ENCODE measurements around the gene IGSF21. TPM values are rescaled to one million over a fixed set of nuclear protein-coding genes. Genes with fewer than 3 reads are reported as not detected.

IGSF21 gene
- polyA plus RNA-seq, 6 donors from 2014 or later: not detected

DNA sequence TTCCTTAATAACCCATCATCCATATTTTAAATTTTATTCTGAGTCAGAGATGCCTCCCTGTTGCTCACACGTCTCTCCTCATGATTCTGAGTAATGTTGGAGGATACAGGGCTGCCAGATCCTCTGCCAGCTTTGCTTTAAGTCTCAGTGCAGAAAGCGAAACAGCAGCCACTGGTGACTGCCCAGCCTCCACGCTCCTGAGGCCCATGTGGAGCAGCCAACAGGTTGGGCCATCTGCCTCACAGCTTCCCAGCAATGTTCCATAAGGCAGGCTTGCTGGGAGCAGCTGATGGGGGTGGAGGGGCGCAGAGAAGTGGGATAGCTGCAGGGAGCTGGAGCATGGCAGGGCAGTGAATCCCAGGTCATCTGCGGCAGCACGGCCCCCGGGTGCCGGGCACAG lies 104.2 kb downstream of the IGSF21 start:
- ATAC-seq (ENCODE audit: low read depth in 2 of 2) (no peak), DNase-seq (no peak)
- peaks cover 2 to 19% (median 7%) of the 10 kb centered on the region in 7 donors for H3K9me3 Mint-ChIP-seq
- no peaks in the 10 kb centered on the region for H3K36me3 Mint-ChIP-seq
- H3K4me3 Mint-ChIP-seq: no peak overlapping the region
- H3K4me1 Mint-ChIP-seq: no peaks in the 10 kb centered on the region
- H3K27ac Mint-ChIP-seq: no peak overlapping the region
- peaks cover 19 to 31% (median 22%) of the 10 kb centered on the region in 3 donors for H3K27me3 Mint-ChIP-seq

DNA sequence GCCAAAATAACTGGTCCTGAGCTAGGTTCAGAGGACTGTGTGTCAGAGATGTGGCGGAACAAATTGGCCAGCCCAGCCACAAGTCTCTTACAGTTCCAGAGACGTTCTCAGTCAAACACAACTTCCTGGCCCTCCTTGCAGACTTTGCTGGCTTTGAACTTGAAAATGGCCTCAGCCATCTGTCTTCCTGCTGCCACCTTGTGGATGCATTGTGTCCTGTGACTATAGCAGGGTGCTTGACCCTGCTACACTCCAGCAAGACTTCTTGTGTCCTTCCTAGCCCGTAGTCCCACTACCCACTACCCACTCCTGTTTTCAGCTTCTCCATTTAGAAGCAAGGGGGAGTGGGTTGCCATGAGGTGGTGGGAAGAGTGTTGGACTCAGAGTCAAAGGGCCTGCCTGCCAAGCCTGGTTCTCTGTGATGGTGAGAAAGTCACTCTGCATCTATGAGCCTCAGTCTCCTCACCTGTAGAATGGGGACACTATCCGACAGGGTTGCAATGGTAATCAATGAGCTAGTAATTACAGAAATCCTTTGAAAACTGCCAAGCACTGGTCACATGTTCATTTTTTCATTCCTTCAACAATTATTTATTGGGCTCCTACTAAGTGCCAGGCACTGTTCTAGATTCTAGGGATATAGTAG lies 109.9 kb downstream of the IGSF21 start:
- DNase-seq: no peak

DNA sequence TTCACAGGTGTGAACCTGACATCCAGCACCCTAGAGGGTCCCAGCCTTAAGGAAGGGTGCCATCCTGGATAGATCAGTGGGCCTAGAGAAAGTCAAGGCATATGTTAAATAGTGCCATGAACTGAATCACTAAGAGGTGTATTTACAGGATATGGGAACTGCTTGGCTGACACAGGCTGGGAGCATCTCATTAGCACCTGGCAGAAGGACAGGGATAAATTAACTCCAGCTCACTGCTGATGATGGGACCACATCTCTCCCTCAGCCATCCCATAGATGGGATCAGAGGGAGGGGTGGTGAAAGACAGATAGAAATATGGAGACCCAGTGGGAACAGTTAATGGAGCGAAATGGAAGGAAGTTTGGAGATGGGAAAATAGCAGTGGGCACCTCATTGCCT lies 122.0 kb downstream of the IGSF21 start:
- no peak overlapping the region for H3K27ac Mint-ChIP-seq
- no peaks in the 10 kb centered on the region for H3K4me1 Mint-ChIP-seq
- peaks cover 26 to 41% (median 30%) of the 10 kb centered on the region in 3 donors for H3K27me3 Mint-ChIP-seq
- peaks cover 10 to 31% (median 17%) of the 10 kb centered on the region in 7 donors for H3K9me3 Mint-ChIP-seq
- DNase-seq (no peak), ATAC-seq (ENCODE audit: low read depth in 2 of 2) (no peak)
- no peak overlapping the region for H3K4me3 Mint-ChIP-seq
- H3K36me3 Mint-ChIP-seq: peaks cover under 1 to 7% of the 10 kb centered on the region in 2 donors

More for the DNA sequence above, 109.9 kb downstream of the IGSF21 start:
- Mint-ChIP-seq H3K27ac (no peak overlapping the region), H3K4me3 (no peak overlapping the region), H3K27me3 (peaks cover 9 to 30% (median 27%) of the 10 kb centered on the region in 3 donors), H3K4me1 (no peaks in the 10 kb centered on the region), H3K9me3 (peaks cover 9 to 32% (median 18%) of the 10 kb centered on the region in 7 donors), H3K36me3 (peaks cover 6 to 12% of the 10 kb centered on the region in 2 donors)
- no peak for ATAC-seq (ENCODE audit: low read depth in 2 of 2)

DNA sequence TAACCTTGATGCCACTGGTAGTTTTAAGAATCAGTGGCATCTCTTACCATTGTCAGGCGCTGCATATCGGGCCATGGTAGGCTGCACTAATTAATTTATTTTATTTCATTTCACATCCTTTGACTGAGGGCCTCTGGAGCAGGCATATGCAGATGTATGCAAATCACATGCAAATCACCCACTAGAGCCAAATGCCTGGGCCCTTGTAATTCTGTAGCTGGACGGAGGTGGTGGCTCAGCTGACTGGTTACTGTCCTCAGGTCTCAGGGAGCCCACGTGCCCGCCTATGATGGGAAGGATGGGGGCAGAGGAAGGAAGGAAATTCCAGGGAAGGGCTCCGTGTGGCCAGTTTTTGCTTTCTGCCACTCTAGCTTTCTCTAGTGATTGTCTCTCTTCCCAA lies 122.7 kb downstream of the IGSF21 start:
- Mint-ChIP-seq H3K9me3 (peaks cover 13 to 38% (median 18%) of the 10 kb centered on the region in 7 donors), H3K36me3 (peaks cover 8 to 13% of the 10 kb centered on the region in 2 donors), H3K4me3 (peak overlapping the region in 1 of 8 donors; percentile 25), H3K27me3 (peaks cover 30 to 47% (median 31%) of the 10 kb centered on the region in 3 donors), H3K27ac (no peak overlapping the region), H3K4me1 (no peaks in the 10 kb centered on the region)
- ATAC-seq (ENCODE audit: low read depth in 2 of 2) (no peak), DNase-seq (no peak)

DNA sequence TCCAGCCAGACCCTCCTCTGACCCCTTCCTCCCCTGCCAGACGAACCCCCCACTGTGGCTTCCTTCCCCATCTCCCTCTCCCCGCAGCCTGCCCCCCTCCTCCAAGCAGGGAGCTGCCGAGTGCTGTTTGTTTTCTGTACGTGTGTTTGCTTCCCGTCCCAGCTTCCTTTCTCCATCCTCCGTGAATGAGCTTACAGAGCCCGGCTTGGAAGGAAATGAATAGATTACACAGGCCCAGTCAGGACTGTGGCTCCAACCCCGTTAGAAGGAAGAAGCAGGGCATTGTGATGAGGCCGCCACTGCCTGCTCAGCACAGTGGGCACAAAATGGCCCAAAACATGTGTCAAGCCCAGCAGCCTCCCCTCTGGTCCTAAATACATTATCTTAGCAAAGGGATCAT lies 123.2 kb downstream of the IGSF21 start:
- H3K4me3 Mint-ChIP-seq: no peak overlapping the region

DNA sequence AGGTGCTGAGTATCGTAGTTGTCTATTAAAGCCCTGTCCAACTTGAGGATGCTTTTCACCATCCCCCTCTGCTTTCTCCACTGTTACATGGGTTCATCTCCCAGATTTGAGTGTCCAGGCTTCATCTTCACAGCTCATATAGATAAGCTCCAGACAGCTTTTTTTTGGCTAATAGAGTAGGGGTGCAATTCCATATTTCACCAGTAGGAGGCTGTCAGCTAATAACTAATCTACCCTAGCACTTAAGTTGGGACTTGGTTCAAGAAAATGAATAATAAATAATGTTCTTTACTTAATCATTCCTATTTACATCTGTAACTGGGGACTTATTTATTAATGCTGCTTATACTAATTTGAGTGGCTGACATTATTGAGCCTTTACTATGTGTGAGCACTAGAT lies 124.5 kb downstream of the IGSF21 start:
- peaks cover 13 to 20% of the 10 kb centered on the region in 2 donors for H3K36me3 Mint-ChIP-seq

More for the DNA sequence above, 123.2 kb downstream of the IGSF21 start:
- peaks cover 13 to 18% of the 10 kb centered on the region in 2 donors for H3K36me3 Mint-ChIP-seq
- no peaks in the 10 kb centered on the region for H3K4me1 Mint-ChIP-seq
- ATAC-seq (ENCODE audit: low read depth in 2 of 2) (no peak), DNase-seq (no peak)
- no peak overlapping the region for H3K27ac Mint-ChIP-seq
- H3K27me3 Mint-ChIP-seq: peaks cover 34 to 52% (median 36%) of the 10 kb centered on the region in 3 donors
- peaks cover 14 to 44% (median 22%) of the 10 kb centered on the region in 7 donors for H3K9me3 Mint-ChIP-seq

DNA sequence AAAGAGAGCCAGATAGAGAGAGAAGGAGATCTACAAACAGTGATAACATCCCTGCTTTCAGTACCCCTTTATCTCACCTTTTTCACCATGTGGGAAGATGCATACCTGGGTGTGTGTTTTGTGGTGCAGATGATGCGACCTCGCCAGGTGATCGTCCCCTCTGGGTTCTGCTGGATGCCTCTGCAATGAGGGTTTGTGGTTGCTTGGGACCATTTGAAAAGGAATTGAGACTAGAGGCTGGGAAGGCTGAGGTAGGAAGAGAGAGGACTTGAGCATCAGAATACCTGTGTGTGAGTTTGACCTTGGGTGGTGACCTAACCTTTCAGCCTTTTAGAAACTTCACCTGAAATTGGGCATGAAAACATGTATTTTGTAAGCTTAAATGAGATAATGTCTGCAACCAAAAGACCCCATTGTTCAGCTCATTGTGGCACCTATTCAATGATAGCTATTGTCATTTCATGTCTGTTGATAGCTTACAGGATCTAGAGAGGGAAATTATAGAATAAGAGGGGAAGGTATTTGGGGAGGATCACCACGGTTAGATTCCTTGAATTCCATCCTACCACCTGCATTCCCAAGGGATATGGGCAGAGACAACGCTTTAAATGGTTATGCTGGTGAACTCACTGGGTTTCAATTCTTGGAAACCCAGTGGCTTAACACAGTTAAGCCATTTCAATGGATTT lies 125.7 kb downstream of the IGSF21 start:
- Mint-ChIP-seq H3K4me1 (no peaks in the 10 kb centered on the region), H3K27me3 (peaks cover 37 to 51% (median 39%) of the 10 kb centered on the region in 3 donors), H3K36me3 (peaks cover 13 to 20% of the 10 kb centered on the region in 2 donors), H3K27ac (no peak overlapping the region), H3K4me3 (no peak overlapping the region), H3K9me3 (peaks cover 18 to 50% (median 23%) of the 10 kb centered on the region in 7 donors)
- ATAC-seq (ENCODE audit: low read depth in 2 of 2): no peak
- no peak for DNase-seq

More for the DNA sequence above, 124.5 kb downstream of the IGSF21 start:
- ATAC-seq (ENCODE audit: low read depth in 2 of 2): no peak
- no peak for DNase-seq
- Mint-ChIP-seq H3K9me3 (peaks cover 18 to 50% (median 24%) of the 10 kb centered on the region in 7 donors), H3K27ac (no peak overlapping the region), H3K4me3 (no peak overlapping the region), H3K4me1 (no peaks in the 10 kb centered on the region), H3K27me3 (peaks cover 37 to 57% (median 39%) of the 10 kb centered on the region in 3 donors)

DNA sequence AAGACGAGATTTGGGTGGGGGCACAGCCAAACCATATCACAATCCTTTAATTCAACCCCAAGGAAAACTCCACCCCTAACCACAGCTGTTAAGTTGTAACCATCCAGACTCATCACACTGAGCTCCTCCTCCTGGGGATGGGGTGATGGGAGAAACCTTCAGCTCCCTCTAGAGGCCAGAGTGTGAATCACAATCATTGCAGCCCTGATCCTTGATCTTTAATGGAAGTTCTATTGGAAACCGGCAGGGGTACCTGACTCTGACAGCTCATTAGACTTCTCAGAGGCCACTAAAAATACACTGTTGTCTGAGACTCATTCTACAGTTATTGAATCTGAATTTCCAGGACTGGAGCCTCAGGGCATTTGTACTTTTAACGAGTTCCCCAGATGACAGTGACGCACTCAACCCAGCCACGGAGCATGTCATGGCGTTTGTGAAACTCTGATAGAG lies 127.2 kb downstream of the IGSF21 start:
- no peak overlapping the region for H3K4me3 Mint-ChIP-seq
- DNase-seq: no peak
- H3K36me3 Mint-ChIP-seq: peaks cover 13 to 20% of the 10 kb centered on the region in 2 donors
- H3K27me3 Mint-ChIP-seq: peaks cover 23 to 48% (median 34%) of the 10 kb centered on the region in 3 donors
- H3K4me1 Mint-ChIP-seq: no peaks in the 10 kb centered on the region
- H3K27ac Mint-ChIP-seq: no peak overlapping the region
- no peak for ATAC-seq (ENCODE audit: low read depth in 2 of 2)
- H3K9me3 Mint-ChIP-seq: peaks cover 18 to 46% (median 23%) of the 10 kb centered on the region in 7 donors

DNA sequence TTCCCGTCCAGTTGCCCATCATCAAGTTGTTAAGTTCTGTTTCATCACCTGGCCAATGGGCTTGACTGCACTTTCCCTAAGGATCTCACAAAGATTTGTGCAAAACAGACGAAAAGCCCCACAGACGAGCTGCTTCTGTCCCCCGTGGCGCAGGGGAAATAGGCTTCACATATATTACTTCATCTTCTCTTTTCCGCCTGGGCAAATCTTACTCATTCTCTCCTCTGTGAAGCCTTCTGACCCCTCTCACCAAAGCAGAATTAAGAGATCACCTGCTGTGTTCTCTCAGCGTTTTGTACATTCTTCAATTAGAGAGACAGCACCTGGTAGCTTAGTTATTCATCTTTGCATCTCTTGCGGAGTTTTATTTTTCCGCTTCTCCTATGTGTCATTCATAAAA lies 129.8 kb downstream of the IGSF21 start:
- H3K9me3 Mint-ChIP-seq: peaks cover 11 to 30% (median 14%) of the 10 kb centered on the region in 7 donors
- H3K36me3 Mint-ChIP-seq: peaks cover 12 to 13% of the 10 kb centered on the region in 2 donors
- no peak overlapping the region for H3K4me3 Mint-ChIP-seq
- DNase-seq: no peak
- no peaks in the 10 kb centered on the region for H3K4me1 Mint-ChIP-seq
- peaks cover 18 to 38% (median 30%) of the 10 kb centered on the region in 3 donors for H3K27me3 Mint-ChIP-seq
- no peak overlapping the region for H3K27ac Mint-ChIP-seq
- ATAC-seq (ENCODE audit: low read depth in 2 of 2): no peak

DNA sequence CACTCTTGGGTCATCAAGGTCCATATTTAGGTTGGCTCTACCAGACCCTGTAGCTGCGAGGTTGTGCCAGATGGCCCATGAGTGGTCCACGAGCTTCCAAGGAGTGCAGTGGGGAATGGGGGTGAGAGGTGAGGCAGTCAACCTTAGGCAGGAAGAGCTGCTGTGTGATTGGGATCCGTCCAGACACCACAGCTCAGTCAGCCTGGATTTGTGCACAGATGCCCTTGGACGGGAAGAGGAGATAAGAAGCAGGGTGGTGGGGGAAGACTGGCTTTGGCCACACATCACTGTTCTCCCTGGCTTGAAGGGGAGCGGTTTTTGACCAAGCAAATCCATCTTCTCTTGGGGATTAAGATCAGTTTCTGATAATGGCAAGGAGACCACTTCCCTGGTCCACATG lies 130.6 kb downstream of the IGSF21 start:
- Mint-ChIP-seq H3K27me3 (peaks cover 18 to 38% (median 29%) of the 10 kb centered on the region in 3 donors), H3K27ac (no peak overlapping the region), H3K4me1 (no peaks in the 10 kb centered on the region)

DNA sequence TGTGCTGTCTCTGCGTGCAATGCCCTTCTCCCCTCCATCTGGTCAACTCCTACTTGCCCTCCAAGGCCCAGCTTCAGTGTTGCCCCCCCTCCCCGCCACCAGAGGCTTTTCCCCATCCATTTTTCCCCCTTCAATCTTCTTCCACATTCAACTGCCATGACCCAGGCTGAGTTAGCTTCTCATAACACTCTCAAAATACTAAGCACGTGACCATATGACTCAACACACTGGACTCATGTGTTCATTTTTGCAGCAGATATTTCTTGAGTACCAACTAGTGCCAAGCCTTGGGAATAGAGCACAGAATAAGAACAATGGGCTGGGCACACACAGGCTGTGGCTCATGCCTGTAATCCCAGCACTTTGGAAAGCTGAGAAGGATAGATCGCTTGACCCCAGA lies 132.1 kb downstream of the IGSF21 start:
- peaks cover 12% of the 10 kb centered on the region in 2 donors for H3K36me3 Mint-ChIP-seq
- no peak overlapping the region for H3K4me3 Mint-ChIP-seq
- ATAC-seq (ENCODE audit: low read depth in 2 of 2) (no peak), DNase-seq (no peak)
- peaks cover 18 to 38% (median 24%) of the 10 kb centered on the region in 3 donors for H3K27me3 Mint-ChIP-seq
- no peaks in the 10 kb centered on the region for H3K4me1 Mint-ChIP-seq
- H3K9me3 Mint-ChIP-seq: peaks cover 5 to 18% (median 9%) of the 10 kb centered on the region in 7 donors
- no peak overlapping the region for H3K27ac Mint-ChIP-seq

More for the DNA sequence above, 130.6 kb downstream of the IGSF21 start:
- peaks cover 12 to 13% of the 10 kb centered on the region in 2 donors for H3K36me3 Mint-ChIP-seq
- no peak for ATAC-seq (ENCODE audit: low read depth in 2 of 2)
- H3K9me3 Mint-ChIP-seq: peaks cover 7 to 22% (median 11%) of the 10 kb centered on the region in 7 donors
- no peak for DNase-seq
- H3K4me3 Mint-ChIP-seq: no peak overlapping the region

DNA sequence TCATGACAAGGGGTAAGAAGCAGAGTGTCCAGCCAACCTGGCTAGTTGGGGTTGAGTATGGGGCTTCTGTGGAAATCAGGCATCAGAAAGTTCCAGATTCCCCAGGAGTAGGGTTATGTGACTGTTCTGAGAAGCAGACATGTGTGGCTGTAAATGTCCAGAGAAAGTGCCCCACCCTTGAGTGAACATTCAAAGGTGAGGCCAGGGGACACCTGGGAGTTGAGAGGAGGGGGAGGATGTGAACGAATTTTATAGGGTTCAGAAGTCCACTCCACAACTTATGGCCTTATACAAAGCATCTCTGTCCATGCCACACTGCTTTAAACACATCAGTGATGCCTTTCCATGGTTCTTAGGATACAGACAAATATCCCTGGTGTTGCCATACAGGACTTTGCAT lies 133.3 kb downstream of the IGSF21 start:
- ATAC-seq (ENCODE audit: low read depth in 2 of 2): no peak
- DNase-seq: no peak
- no peaks in the 10 kb centered on the region for H3K4me1 Mint-ChIP-seq
- peaks cover 0 to under 1% of the 10 kb centered on the region in 2 donors for H3K36me3 Mint-ChIP-seq
- H3K4me3 Mint-ChIP-seq: no peak overlapping the region
- no peak overlapping the region for H3K27ac Mint-ChIP-seq
- H3K27me3 Mint-ChIP-seq: peaks cover 7 to 26% (median 19%) of the 10 kb centered on the region in 3 donors
- peaks cover 0 to 7% (median 3%) of the 10 kb centered on the region in 7 donors for H3K9me3 Mint-ChIP-seq

DNA sequence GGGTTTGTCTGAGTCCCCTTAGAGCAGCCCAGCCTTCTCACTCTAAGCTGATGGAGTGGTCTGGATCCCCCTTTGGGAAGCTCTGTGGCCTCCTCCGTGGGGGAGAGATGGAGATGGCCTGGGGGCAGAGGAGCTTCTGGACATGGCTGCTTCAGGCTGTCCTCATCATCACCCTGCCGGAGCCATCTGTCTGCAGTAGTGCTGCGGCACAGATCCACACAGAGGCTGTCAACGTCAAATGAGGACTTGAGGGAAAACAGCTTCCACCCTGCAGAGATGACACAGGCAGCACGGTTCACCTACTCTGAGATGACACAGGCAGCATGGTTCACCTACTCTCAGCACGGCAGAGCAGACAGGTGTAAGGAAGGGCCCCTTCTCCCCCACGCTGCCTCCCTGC lies 134.3 kb downstream of the IGSF21 start:
- no peak for DNase-seq
- ATAC-seq (ENCODE audit: low read depth in 2 of 2): no peak
- H3K9me3 Mint-ChIP-seq: peaks cover 0 to 2% (median 0%) of the 10 kb centered on the region in 7 donors
- H3K4me1 Mint-ChIP-seq: no peaks in the 10 kb centered on the region
- no peak overlapping the region for H3K27ac Mint-ChIP-seq
- H3K36me3 Mint-ChIP-seq: no peaks in the 10 kb centered on the region
- no peak overlapping the region for H3K4me3 Mint-ChIP-seq
- H3K27me3 Mint-ChIP-seq: peaks cover 7 to 25% (median 15%) of the 10 kb centered on the region in 3 donors
